Measurements from ENCODE around the gene EMP1.
"Not testable (repeated sequence)": the region's sequence is repeated elsewhere in the genome, so short reads cannot be mapped to it uniquely, and the experiment has no call there.

Gene EMP1

GRCh38 chr12:13243516-13244070, 47.1 kb downstream of the EMP1 start:
- intact Hi-C loops (cut with DNase I) = no loop called here
- no peak for DNase-seq

DNA sequence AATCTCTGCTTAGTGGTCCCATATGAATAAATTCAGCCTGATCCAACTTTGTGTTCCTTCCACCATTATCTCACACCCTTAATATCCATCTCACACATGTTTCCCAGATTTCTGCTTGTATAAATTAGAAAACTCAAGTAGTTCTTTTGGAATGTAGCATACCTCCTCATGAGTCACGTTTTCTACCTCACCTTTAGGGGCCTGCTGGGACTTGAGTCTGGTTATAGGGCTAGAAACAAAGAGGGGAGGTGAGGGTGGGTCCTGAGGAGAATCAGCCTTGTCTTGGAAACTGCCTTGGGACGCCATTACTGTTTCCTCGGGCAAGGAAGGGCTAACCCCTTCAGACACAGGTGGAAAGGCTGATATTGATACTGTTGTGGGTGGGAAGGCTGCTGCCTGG, 51.1 kb downstream of the EMP1 start:
- no peak for DNase-seq
- intact Hi-C loops (cut with DNase I) = no loop called here

DNA sequence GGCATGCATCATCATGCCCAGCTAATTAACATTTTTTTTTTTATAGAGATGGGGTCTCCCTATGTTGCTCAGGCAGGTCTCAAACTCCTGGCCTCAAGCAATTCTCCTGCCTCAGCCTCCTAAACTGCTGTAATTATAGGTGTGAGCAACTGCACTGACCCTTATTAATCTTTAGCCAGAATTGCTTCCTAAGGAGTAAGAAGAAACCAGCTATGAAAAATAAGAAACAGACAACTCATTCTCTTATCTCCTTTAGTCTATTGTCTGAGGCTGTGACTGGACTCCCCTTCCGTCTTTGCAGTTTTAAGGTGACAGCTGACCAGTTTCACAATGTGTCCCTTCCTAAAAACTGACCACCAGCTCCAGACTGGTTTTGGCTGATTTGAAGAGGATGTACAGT, 52.4 kb downstream of the EMP1 start:
- intact Hi-C loops (cut with DNase I) = no loop called here
- no peak for DNase-seq

GRCh38 chr12:13250416-13250815, 53.9 kb downstream of the EMP1 start:
- intact Hi-C loops (cut with DNase I) = no loop called here

GRCh38 chr12:13251521-13251920, 55.0 kb downstream of the EMP1 start:
- intact Hi-C loops (cut with DNase I) = no loop called here
- DNase-seq = no peak

More at GRCh38 chr12:13250416-13250815, 53.9 kb downstream of the EMP1 start:
- DNase-seq = no peak

DNA sequence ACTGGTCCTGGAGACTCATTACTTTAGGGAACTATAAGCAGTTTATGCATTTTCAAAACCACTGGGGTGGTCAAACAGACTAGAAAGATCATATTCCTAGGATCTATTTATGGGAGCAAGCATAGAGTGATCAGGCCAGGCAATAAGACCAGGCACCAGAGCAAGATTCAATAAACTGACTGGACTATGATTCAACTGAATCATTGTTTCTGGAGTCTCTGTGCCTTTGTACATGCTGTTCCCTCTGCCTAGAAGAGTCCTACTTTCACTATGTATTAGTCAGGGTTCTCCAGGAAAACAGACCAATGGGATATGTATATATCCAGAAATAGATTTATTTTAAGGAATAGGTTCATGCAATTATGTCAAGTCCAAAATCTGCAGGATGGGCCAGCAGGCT, 55.5 kb downstream of the EMP1 start:
- intact Hi-C loops (cut with DNase I) = no loop called here
- no peak for DNase-seq

GRCh38 chr12:13252616-13253015, 56.1 kb downstream of the EMP1 start:
- intact Hi-C loops (cut with DNase I) = no loop called here
- no peak for DNase-seq

DNA sequence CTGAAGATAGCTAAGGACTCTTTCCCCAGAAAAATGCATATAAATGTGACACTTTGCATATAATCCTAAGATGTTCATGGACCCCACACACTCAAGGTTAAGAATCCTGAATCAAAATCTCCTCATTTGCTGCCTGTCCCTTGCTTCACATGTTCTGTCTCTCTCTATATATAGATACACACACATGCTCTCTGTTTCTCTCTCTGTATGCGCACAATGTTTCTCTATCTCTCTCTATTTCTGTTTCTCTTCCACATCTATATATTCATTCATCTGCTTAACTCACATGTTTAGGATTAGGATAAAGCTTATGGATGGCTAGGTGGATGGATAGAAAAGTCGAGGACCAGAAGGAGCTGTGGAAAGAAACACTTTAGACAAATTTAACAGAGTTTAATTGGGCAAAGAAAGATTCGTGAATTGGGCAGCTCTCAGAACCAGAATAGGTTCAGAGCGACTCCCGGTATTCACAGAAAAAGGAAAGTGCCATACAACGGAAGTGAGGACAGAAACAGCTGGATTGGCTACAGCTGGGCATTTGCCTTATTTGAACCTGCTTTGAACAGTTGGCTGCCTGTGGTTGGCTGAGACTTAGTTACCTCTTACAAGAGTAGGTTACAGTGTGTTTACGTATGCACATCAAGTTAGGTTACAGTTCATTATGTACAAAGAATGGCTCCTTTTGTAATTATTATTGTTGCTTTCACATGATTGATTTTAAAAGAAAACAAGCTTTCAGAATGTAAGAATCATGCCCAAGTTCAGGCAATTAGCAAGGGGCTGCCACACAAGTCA, 57.6 kb downstream of the EMP1 start:
- no peak for DNase-seq
- intact Hi-C loops (cut with DNase I) = no loop called here

- intact Hi-C loops (cut with DNase I) = no loop called here
- DNase-seq = peak; percentile 91 to 98 (median 96)
Observed at GRCh38 chr12:13255792-13256691, 59.5 kb downstream of the EMP1 start.

DNA sequence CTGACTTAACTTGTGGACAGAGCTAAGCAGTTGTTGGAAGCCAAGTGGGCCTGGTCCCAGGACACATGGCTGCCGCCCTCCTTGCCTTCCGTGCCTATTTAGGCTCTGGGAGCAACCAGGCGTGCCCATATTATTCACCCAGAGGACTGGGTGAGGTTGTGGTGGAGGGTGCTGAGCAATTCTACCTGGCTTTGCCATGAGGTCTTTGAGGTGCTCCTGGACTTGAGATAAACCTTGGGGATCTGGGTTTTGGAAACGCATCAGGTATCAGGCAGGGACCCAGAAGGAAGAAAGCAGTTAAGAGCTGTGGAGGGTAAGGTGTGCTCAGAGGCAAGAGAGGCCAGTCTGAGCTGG, 60.1 kb downstream of the EMP1 start:
- DNase-seq = no peak
- intact Hi-C loops (cut with DNase I) = no loop called here

GRCh38 chr12:13257356-13257875, 60.9 kb downstream of the EMP1 start:
- intact Hi-C loops (cut with DNase I) = no loop called here
- no peak for DNase-seq

DNA sequence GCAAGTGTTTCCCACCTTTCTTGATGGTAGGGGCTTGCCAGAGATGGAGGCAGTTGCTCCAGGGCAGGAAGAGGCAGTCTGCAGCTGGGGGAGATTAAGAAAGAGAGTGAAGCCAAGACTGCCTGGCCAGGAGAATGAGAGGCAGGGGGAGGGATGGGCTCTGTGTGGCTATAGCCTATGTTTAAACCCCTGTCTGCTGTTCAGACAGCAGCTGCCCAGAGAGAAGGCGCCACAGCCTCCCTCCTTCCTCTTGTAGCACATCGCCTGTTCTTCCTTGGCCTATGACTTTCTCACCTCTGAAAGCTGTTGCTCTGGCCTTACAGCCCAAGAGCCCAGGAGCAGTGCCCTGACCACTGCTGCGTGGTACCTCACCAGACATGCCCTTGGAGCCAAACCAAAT, 61.7 kb downstream of the EMP1 start:
- DNase-seq = no peak
- intact Hi-C loops (cut with DNase I) = no loop called here

- intact Hi-C loops (cut with DNase I) = no loop called here
- no peak for DNase-seq
Observed at GRCh38 chr12:13258717-13259119, 62.2 kb downstream of the EMP1 start.

DNA sequence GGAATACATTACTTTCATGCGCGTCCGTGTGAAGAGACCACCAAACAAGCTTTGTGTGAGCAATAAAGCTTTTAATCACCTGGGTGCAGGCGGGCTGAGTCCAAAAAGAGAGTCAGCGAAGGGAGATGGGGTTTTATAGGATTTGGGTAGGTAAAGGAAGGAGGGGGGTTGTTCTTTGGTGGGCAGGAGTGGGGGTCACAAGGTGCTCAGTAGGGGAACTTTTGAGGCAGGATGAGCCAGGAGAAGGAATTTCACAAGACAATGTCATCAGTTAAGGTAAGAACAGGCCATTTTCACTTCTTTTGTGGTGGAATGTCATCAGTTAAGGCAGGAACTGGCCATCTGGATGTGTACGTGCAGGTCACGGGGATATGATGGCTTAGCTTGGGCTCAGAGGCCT, 63.1 kb downstream of the EMP1 start:
- intact Hi-C loops (cut with DNase I); DNase-seq: not testable (repeated sequence)

- intact Hi-C loops (cut with DNase I); DNase-seq: not testable (repeated sequence)
Observed at GRCh38 chr12:13267826-13268225, 71.3 kb downstream of the EMP1 start.

GRCh38 chr12:13268581-13268980, 72.1 kb downstream of the EMP1 start:
- no peak for DNase-seq
- intact Hi-C loops (cut with DNase I) = no loop called here
